Measurements from ENCODE around the gene RBMS3. TPM values are rescaled to one million over a fixed set of nuclear protein-coding genes. Genes with fewer than 3 reads are reported as not detected.

Gene RBMS3
- total RNA-seq, 5 donors from 2014 or later (not counting 1 experiment from before 2014, with no cell fraction given): 0.62 to 2.9 (median 1.4) TPM

- H3K27me3 ChIP-seq (replicated peaks in 1 of 2; ENCODE audit: control insufficient read depth in 2 of 2, extremely low read depth in 1 of 2, insufficient read depth in 2 of 2, low read length in 1 of 2): no peaks in the 10 kb centered on the region
- ATAC-seq (replicated peaks in 1 of 4): no peak
- H3K27ac ChIP-seq (ENCODE audit: low read length): no peak overlapping the region
- ChIA-PET POLR2A (no interaction called here), CTCF (no interaction called here)
- no peak for DNase-seq
- H3K9me3 ChIP-seq: no peaks in the 10 kb centered on the region
- no peaks in the 10 kb centered on the region for H3K36me3 Mint-ChIP-seq
- no peaks in the 10 kb centered on the region for H3K36me3 ChIP-seq (ENCODE audit: control insufficient read depth in 2 of 2, extremely low read depth in 1 of 2, insufficient read depth in 1 of 2, low read length in 1 of 2)
- WGBS (ENCODE audit: insufficient coverage): no CpG with 5 or more reads among the region's 1 CpG
- no peaks in the 10 kb centered on the region for H3K9me3 Mint-ChIP-seq
- no peak overlapping the region for H3K27ac Mint-ChIP-seq
- H3K4me3 ChIP-seq (ENCODE audit: control insufficient read depth in 1 of 2, extremely low read depth in 1 of 2, low read length in 1 of 2): no peak overlapping the region
- H3K4me3 Mint-ChIP-seq: no peak overlapping the region
- no peaks in the 10 kb centered on the region for H3K4me1 Mint-ChIP-seq
- H3K4me1 ChIP-seq (ENCODE audit: control insufficient read depth in 1 of 2, extremely low read depth in 1 of 2, insufficient read depth in 2 of 2, low read length in 2 of 2): no peaks in the 10 kb centered on the region
- H3K27me3 Mint-ChIP-seq: no peaks in the 10 kb centered on the region
Observed at GRCh38 chr3:29693863-29694262, 413.0 kb downstream of the RBMS3 start.

GRCh38 chr3:29694331-29694730 lies 413.5 kb downstream of the RBMS3 start:
- Mint-ChIP-seq H3K4me1 (no peaks in the 10 kb centered on the region), H3K36me3 (no peaks in the 10 kb centered on the region), H3K4me3 (no peak overlapping the region), H3K9me3 (no peaks in the 10 kb centered on the region), H3K27ac (no peak overlapping the region), H3K27me3 (no peaks in the 10 kb centered on the region)
- POLR2A ChIA-PET: no interaction called here
- H3K4me3 ChIP-seq (ENCODE audit: control insufficient read depth in 1 of 2, extremely low read depth in 1 of 2, low read length in 1 of 2): no peak overlapping the region
- no peak overlapping the region for H3K27ac ChIP-seq (ENCODE audit: low read length)
- H3K36me3 ChIP-seq (ENCODE audit: control insufficient read depth in 2 of 2, extremely low read depth in 1 of 2, insufficient read depth in 1 of 2, low read length in 1 of 2): no peaks in the 10 kb centered on the region
- ATAC-seq (replicated peaks in 1 of 4) (no peak), DNase-seq (no peak)
- H3K4me1 ChIP-seq (ENCODE audit: control insufficient read depth in 1 of 2, extremely low read depth in 1 of 2, insufficient read depth in 2 of 2, low read length in 2 of 2): no peaks in the 10 kb centered on the region
- no CpG with 5 or more reads among the region's 2 CpGs for WGBS (ENCODE audit: insufficient coverage)
- CTCF ChIA-PET: no interaction called here
- no peaks in the 10 kb centered on the region for H3K9me3 ChIP-seq
- H3K27me3 ChIP-seq (replicated peaks in 1 of 2; ENCODE audit: control insufficient read depth in 2 of 2, extremely low read depth in 1 of 2, insufficient read depth in 2 of 2, low read length in 1 of 2): peaks cover 0 to 2% of the 10 kb centered on the region in 2 experiments

GRCh38 chr3:29694783-29695182 lies 413.9 kb downstream of the RBMS3 start:
- Histone ChIP-seq H3K36me3 (ENCODE audit: control insufficient read depth in 2 of 2, extremely low read depth in 1 of 2, insufficient read depth in 1 of 2, low read length in 1 of 2) (no peaks in the 10 kb centered on the region), H3K27ac (ENCODE audit: low read length) (no peak overlapping the region), H3K4me3 (ENCODE audit: control insufficient read depth in 1 of 2, extremely low read depth in 1 of 2, low read length in 1 of 2) (no peak overlapping the region), H3K27me3 (replicated peaks in 1 of 2; ENCODE audit: control insufficient read depth in 2 of 2, extremely low read depth in 1 of 2, insufficient read depth in 2 of 2, low read length in 1 of 2) (peaks cover 0 to 2% of the 10 kb centered on the region in 2 experiments), H3K4me1 (ENCODE audit: control insufficient read depth in 1 of 2, extremely low read depth in 1 of 2, insufficient read depth in 2 of 2, low read length in 2 of 2) (no peaks in the 10 kb centered on the region), H3K9me3 (no peaks in the 10 kb centered on the region)
- Mint-ChIP-seq H3K4me3 (no peak overlapping the region), H3K4me1 (no peaks in the 10 kb centered on the region), H3K27me3 (no peaks in the 10 kb centered on the region), H3K9me3 (peaks cover 0 to under 1% (median 0%) of the 10 kb centered on the region in 3 donors), H3K36me3 (no peaks in the 10 kb centered on the region), H3K27ac (no peak overlapping the region)
- CTCF ChIA-PET: no interaction called here
- ATAC-seq (replicated peaks in 1 of 4) (no peak), DNase-seq (no peak)
- WGBS (ENCODE audit: insufficient coverage): no CpG with 5 or more reads among the region's 1 CpG
- POLR2A ChIA-PET: no interaction called here

- Histone ChIP-seq H3K27me3 (replicated peaks in 1 of 2; ENCODE audit: control insufficient read depth in 2 of 2, extremely low read depth in 1 of 2, insufficient read depth in 2 of 2, low read length in 1 of 2) (peaks cover 0 to 2% of the 10 kb centered on the region in 2 experiments), H3K36me3 (ENCODE audit: control insufficient read depth in 2 of 2, extremely low read depth in 1 of 2, insufficient read depth in 1 of 2, low read length in 1 of 2) (no peaks in the 10 kb centered on the region), H3K9me3 (no peaks in the 10 kb centered on the region), H3K27ac (ENCODE audit: low read length) (no peak overlapping the region), H3K4me3 (ENCODE audit: control insufficient read depth in 1 of 2, extremely low read depth in 1 of 2, low read length in 1 of 2) (no peak overlapping the region), H3K4me1 (ENCODE audit: control insufficient read depth in 1 of 2, extremely low read depth in 1 of 2, insufficient read depth in 2 of 2, low read length in 2 of 2) (no peaks in the 10 kb centered on the region)
- no peak for ATAC-seq (replicated peaks in 1 of 4)
- Mint-ChIP-seq H3K27ac (no peak overlapping the region), H3K9me3 (peaks cover 0 to 4% (median 4%) of the 10 kb centered on the region in 3 donors), H3K4me1 (no peaks in the 10 kb centered on the region), H3K36me3 (no peaks in the 10 kb centered on the region), H3K4me3 (no peak overlapping the region), H3K27me3 (peaks cover 0 to 4% of the 10 kb centered on the region in 2 donors)
- no CpG with 5 or more reads among the region's 1 CpG for WGBS (ENCODE audit: insufficient coverage)
- CTCF ChIA-PET: no interaction called here
- DNase-seq: no peak
- POLR2A ChIA-PET: no interaction called here
Observed at GRCh38 chr3:29695201-29695600, 414.3 kb downstream of the RBMS3 start.

GRCh38 chr3:29695643-29696198 lies 414.9 kb downstream of the RBMS3 start:
- no peak overlapping the region for H3K4me3 ChIP-seq (ENCODE audit: control insufficient read depth in 1 of 2, extremely low read depth in 1 of 2, low read length in 1 of 2)
- Mint-ChIP-seq H3K36me3 (no peaks in the 10 kb centered on the region), H3K4me3 (no peak overlapping the region), H3K4me1 (no peaks in the 10 kb centered on the region), H3K27me3 (peaks cover 0 to 7% of the 10 kb centered on the region in 2 donors), H3K9me3 (peaks cover 4 to 10% (median 4%) of the 10 kb centered on the region in 3 donors), H3K27ac (no peak overlapping the region)
- H3K27ac ChIP-seq (ENCODE audit: low read length): no peak overlapping the region
- H3K4me1 ChIP-seq (ENCODE audit: control insufficient read depth in 1 of 2, extremely low read depth in 1 of 2, insufficient read depth in 2 of 2, low read length in 2 of 2): no peaks in the 10 kb centered on the region
- peaks cover 0 to 2% of the 10 kb centered on the region in 2 experiments for H3K27me3 ChIP-seq (replicated peaks in 1 of 2; ENCODE audit: control insufficient read depth in 2 of 2, extremely low read depth in 1 of 2, insufficient read depth in 2 of 2, low read length in 1 of 2)
- no peaks in the 10 kb centered on the region for H3K36me3 ChIP-seq (ENCODE audit: control insufficient read depth in 2 of 2, extremely low read depth in 1 of 2, insufficient read depth in 1 of 2, low read length in 1 of 2)
- ChIA-PET CTCF (no interaction called here), POLR2A (no interaction called here)
- H3K9me3 ChIP-seq: no peaks in the 10 kb centered on the region
- no CpG with 5 or more reads among the region's 3 CpGs for WGBS (ENCODE audit: insufficient coverage)
- no peak for ATAC-seq (replicated peaks in 1 of 4)
- no peak for DNase-seq

- CTCF ChIA-PET: no interaction called here
Observed at GRCh38 chr3:29696311-29696710, 415.4 kb downstream of the RBMS3 start.

GRCh38 chr3:29697989-29698388 lies 417.1 kb downstream of the RBMS3 start:
- Mint-ChIP-seq H3K36me3 (no peaks in the 10 kb centered on the region), H3K9me3 (peaks cover 4 to 11% (median 4%) of the 10 kb centered on the region in 3 donors), H3K27ac (no peak overlapping the region), H3K4me1 (no peaks in the 10 kb centered on the region), H3K4me3 (no peak overlapping the region), H3K27me3 (peaks cover 0 to 7% of the 10 kb centered on the region in 2 donors)
- WGBS (ENCODE audit: insufficient coverage): no CpG with 5 or more reads among the region's 2 CpGs
- Histone ChIP-seq H3K27me3 (replicated peaks in 1 of 2; ENCODE audit: control insufficient read depth in 2 of 2, extremely low read depth in 1 of 2, insufficient read depth in 2 of 2, low read length in 1 of 2) (peaks cover 0 to 7% of the 10 kb centered on the region in 2 experiments), H3K27ac (ENCODE audit: low read length) (no peak overlapping the region), H3K4me3 (ENCODE audit: control insufficient read depth in 1 of 2, extremely low read depth in 1 of 2, low read length in 1 of 2) (no peak overlapping the region), H3K36me3 (ENCODE audit: control insufficient read depth in 2 of 2, extremely low read depth in 1 of 2, insufficient read depth in 1 of 2, low read length in 1 of 2) (no peaks in the 10 kb centered on the region), H3K4me1 (ENCODE audit: control insufficient read depth in 1 of 2, extremely low read depth in 1 of 2, insufficient read depth in 2 of 2, low read length in 2 of 2) (no peaks in the 10 kb centered on the region), H3K9me3 (no peaks in the 10 kb centered on the region)
- DNase-seq: no peak
- ATAC-seq (replicated peaks in 1 of 4): no peak
- CTCF ChIA-PET: no interaction called here
- POLR2A ChIA-PET: no interaction called here

More at GRCh38 chr3:29696311-29696710, 415.4 kb downstream of the RBMS3 start:
- no peak for DNase-seq
- Mint-ChIP-seq H3K9me3 (peaks cover 4 to 10% (median 4%) of the 10 kb centered on the region in 3 donors), H3K27me3 (peaks cover 0 to 7% of the 10 kb centered on the region in 2 donors), H3K36me3 (no peaks in the 10 kb centered on the region), H3K4me1 (no peaks in the 10 kb centered on the region), H3K27ac (no peak overlapping the region), H3K4me3 (no peak overlapping the region)
- no CpG with 5 or more reads among the region's 2 CpGs for WGBS (ENCODE audit: insufficient coverage)
- no peak for ATAC-seq (replicated peaks in 1 of 4)
- Histone ChIP-seq H3K36me3 (ENCODE audit: control insufficient read depth in 2 of 2, extremely low read depth in 1 of 2, insufficient read depth in 1 of 2, low read length in 1 of 2) (no peaks in the 10 kb centered on the region), H3K27me3 (replicated peaks in 1 of 2; ENCODE audit: control insufficient read depth in 2 of 2, extremely low read depth in 1 of 2, insufficient read depth in 2 of 2, low read length in 1 of 2) (peaks cover 0 to 4% of the 10 kb centered on the region in 2 experiments), H3K9me3 (no peaks in the 10 kb centered on the region), H3K4me1 (ENCODE audit: control insufficient read depth in 1 of 2, extremely low read depth in 1 of 2, insufficient read depth in 2 of 2, low read length in 2 of 2) (no peaks in the 10 kb centered on the region), H3K4me3 (ENCODE audit: control insufficient read depth in 1 of 2, extremely low read depth in 1 of 2, low read length in 1 of 2) (no peak overlapping the region), H3K27ac (ENCODE audit: low read length) (no peak overlapping the region)
- POLR2A ChIA-PET: no interaction called here

All from T-cell (primary cell).